ENCODE results near the gene ENHO.

Gene ENHO

GRCh38 chr9:34522091-34522887 is 501 bp downstream of the ENHO start:
- no peak for DNase-seq

DNA sequence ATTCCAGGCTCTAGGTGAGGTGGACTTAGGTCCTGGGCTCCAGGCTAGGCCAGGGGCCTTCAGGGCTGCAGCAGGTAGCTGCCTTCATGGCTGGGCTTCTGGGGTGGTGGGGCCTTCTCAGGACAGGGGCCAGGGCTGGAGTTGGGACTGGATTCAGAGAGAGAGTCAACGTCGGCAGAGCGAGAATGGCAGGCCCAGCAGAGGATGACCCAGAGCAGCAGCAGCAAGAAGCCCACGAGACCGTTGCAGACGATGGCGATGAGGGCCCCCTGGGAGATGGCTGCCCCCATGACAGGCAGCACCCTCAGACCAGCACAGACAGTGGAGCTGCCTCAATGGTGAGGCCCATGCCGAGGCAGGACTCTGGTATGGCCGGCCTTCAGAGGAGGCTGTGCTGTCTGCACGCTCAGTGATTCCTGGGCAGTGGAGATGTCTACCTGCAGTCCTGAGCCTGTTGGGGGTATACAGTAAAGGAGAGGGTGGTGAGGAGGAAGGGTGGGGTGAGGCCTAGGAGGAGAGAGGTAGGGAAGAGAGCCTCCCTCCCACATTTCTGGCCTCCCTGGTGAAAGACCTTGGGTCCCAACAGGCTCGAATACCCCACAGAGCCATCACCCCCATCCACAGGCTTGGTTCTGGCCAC is 1.3 kb downstream of the ENHO start:
- DNase-seq: no peak

DNA sequence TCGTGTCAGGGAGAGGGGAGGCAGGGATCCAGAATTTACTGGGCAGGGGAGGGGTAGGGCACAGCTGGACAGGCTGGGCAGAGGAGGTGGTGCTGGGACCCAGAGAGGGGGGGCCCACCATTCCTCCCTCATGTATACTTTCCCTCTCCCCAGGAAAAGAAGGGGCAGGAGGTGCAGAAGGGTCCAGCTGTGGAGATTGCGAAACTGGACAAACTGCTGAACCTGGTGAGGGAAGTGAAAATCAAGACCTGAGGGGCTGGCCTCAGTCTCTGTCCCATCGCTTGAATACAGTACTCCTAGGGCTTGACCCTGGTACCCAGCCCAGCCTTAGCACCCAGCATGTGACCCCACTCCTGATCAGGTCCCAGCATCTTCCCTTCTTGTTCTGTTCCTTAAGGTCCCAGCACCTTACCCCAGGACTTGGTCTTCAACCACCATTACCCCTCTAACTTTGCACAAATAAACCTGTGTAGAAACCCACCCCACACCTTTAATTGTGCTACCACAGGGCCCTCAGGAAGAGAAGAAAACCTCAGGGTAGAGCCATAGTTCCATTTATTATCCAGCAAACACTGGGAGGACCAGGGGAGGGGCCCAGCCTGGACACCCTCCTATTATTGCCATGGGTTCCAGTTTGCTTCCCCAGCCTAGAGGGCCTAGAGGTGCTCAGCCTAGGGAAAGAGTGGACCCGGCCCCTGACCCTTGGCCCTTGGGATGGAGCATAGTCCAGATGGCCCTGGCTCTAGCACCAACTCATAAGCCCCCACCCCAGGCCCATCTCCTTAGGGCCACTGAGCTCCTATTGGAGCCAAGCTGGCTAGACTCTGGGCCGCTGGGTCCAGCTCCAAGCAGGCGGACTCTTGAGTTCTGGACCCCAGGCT is 2.0 kb downstream of the ENHO start:
- no peak for DNase-seq

DNA sequence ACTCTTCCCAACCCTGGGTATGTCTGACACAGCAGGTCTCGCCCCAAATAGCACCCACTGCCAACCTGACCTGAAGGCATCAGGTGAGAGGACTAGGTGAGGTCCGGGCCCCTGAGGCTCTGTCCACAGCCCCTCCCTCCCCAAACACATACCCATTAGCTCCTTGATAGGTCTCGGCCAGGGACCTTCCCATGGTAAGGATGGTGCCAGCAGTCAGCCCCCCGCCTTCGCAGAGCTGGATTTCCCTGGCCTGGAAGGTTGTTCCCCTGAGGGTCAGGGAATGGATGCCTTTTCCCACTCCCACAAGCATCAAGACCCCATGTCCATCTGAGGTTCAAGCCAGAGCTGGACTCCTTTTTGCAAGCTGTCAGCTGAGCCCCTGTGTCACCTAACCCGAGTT is 2.7 kb downstream of the ENHO start:
- no peak for DNase-seq

GRCh38 chr9:34519321-34520020 is 3.3 kb downstream of the ENHO start:
- no peak for DNase-seq

DNA sequence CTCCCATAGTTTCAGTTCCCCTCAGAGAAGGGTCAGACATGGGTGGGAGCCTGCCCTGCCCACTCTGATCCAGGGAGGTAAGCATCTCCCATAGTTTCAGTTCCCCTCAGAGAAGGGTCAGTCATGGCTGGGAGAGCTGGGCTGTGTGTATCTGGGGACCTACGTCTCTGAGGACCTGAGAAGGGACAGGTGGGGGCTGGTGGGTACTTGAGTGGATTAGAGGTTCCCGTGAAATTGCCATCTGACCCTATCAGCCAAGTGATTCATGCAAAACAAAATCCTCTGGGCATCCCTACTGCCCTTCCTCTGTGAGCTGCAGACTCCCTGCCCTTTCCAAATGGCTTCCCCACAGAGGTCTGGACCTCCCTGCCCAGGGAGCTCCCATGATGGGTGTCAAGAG is 3.9 kb downstream of the ENHO start:
- DNase-seq: no peak

DNA sequence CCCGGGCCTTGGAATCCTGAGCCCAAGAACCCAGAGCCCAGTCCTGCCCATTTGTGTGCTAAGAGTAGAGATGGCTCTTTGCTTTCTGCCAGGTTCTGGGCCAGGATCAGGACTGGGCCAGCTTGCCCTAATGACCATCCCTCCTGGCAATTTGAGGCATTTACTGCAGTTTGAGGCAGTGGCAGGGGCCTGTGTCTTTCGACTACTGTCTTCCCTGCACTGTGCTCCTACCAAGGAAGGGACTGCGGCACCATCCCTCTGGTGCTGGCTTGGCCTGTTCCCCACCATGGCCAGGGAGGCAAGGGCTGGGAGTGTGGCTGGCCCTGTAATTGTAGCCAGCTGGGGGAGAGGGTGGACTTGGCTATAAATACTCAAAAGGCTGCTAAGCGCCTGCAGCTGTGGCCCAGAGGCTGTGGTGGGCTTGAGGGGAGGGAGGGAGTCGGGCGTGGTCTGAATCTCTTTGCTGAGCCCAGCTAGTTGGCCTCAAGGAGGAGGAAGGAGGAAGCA is 4.6 kb downstream of the ENHO start:
- DNase-seq: no peak

- no peak for DNase-seq
These were observed 5.6 kb downstream of the ENHO start for GRCh38 chr9:34517185-34517584.

- no peak for DNase-seq
These were observed 6.8 kb downstream of the ENHO start for GRCh38 chr9:34515959-34516358.

GRCh38 chr9:34514816-34515215 is 8.0 kb downstream of the ENHO start:
- DNase-seq: no peak

DNA sequence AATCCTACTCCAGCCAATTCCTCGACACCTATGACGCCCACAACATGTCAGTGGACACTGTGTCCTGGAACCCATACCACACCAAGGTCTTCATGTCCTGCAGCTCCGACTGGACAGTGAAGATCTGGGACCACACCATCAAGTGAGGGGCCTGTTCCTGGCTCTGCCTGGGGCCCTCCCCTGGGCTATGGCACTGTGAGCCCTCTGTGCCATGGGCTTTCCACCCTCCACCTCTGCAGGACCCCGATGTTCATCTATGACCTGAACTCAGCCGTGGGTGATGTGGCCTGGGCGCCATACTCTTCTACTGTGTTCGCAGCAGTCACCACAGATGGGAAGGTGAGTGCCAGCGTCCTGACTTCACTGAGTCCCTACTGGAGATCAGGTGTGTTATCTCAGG is 8.4 kb downstream of the ENHO start:
- no peak for DNase-seq

DNA sequence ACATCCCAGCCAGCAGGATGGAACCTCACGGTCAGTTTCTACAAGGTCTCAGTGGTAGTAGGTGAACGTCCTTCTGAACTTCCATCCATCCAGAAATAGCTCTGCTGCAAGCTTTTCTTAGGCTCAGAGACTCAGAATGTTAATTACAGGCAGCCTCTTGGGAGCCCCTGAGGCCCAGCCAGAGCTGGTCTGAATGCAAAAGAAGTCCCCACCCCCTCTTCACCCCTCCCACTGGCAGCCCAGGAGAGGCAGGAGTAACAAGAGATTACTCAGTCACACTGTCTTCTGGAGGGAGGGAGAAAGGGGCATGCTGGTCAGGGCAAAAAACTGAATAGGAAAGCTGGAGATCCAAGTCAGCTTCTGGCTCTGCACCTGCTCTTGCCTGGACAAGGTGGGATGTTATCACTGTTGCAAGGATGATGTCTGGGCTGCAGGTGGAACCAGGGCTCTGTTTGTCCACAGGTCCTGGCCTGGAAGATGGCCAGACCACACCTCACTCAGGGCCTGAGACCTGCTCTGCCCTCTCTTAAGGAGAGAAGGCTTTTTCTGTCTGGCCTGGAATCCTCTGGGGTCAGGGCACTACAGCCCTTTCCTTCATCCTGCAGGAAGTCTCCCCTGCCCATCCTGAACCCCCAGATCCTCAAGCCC is 9.1 kb downstream of the ENHO start:
- DNase-seq: no peak

DNA sequence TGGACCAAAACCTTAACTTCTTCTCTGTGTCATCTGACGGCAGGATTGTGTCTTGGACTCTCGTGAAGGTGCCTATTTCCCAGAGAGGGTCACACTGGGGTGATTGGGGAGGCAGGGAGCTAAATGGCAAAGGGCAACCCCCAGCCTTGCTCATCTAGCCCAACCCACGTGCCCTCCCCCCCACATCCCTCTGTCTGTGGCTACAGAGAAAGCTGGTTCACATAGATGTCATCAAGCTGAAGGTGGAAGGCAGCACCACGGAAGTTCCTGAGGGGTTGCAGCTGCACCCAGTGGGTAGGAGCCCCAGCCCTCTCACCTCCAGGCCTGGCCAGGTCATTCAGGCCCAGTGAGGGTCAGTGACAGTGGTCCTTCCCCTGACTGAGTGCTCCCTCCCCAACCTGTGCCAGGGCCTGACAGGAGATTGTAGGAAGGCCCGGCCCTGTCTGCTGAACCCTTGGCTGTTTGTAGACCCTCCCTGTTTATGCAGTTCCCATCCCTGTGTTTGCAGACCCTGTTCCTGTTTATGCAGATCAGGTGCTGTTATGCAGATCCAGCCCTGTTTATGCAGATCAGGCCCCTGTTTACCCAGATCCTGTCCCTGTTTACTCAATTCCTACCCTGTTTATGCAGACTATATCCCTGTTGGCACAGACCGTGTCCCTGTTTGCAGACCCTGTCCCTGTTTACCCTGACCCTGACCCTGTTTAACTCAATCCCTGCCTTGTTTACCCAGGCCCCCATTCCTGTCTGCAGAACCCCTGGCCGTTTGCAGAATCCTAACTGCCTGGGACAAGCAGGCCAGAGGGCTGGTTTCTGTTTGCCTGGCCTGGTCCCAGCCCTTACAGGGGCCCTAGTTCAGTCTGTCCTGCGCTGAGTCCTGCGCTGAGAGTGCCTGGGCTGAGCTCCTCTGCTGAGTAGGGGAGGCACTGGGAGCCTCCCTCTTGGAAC is 10.4 kb downstream of the ENHO start:
- DNase-seq: no peak

DNA sequence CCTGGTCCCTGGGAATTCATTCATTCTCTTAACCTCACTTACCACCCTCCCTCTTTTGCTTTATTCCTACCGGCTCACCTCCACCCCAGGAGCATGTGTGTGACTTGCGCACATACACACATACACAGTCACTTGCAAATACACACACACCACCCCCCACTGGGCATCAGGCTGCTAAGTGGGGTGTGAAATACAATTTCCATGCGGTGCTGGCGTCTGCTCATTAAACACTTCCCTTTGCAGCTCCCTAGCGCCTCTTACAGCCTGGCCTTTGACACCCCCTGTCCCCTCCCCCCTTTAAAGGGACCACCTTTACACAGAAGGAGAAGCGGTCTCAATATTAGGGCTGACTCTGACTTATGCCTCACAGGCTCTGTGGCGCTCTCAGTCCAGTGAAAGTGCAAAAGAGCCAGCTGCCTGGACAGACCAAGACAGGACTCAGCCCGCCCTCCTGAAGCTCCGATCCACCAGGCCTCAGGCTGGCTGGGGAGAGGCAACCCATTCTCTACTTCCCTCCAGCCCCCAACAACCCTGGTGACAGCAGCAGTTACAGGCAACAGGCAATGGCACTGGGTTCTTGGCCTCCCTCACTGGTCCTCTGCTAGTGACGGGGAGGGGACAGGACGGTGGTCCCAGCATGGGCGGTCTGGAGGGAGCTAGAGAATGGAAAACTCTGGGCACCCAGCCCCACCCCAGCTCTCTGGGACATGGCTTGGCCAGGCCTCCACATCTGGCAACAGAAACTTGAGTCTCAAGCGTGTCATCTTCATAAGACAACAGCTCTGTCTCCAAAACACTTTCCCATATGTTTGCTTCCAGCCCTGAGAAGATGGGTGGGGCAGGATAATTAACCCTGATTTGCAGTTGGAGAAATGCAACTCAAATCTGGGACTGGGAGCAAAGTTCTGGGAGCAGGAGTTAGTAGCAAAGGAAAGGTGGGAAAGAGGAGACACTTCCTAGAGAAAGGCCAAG is 12.0 kb downstream of the ENHO start:
- no peak for DNase-seq

GRCh38 chr9:34508951-34509350 is 13.8 kb downstream of the ENHO start:
- no peak for DNase-seq

DNA sequence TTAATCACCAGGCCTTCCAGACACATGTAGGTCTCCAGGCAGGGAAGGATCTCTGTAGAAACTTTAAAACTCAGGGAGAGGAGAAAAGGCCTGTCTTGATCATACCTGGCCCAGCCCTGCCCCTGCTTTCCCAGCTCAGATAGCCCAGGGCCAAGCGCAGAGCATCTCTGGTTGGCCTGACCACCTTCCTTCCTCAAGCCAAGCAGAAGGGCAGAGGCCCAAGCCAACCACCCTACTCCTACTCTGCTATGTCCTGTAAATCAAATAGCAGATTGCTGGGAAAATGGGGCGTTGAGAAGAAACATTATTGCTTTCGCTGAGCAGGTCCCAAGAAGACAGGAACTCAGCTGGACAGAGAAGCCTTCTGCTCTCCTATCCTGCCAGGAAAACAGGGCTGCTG is 14.3 kb downstream of the ENHO start:
- DNase-seq: no peak

DNA sequence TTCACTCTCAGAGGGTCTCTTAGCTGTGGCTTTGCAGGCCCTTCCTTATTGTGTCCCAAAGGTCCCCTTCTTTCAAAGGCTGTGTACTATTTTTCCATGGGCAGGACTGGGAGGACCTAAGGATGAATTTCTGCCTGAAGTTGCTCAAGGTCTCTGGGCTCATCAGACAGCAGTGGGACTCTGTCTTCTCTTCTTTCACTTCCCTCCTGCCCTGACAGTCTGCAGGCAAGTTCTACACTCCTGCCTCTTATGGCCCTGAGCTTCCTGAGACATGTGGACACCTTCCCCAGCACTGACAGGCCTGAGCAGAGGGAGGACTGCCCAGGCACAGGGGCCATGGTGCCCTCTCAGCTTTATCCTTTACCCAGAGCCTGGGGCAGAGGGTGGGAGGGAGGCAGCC is 14.8 kb downstream of the ENHO start:
- no peak for DNase-seq

GRCh38 chr9:34507556-34507955 is 15.2 kb downstream of the ENHO start:
- DNase-seq: no peak

DNA sequence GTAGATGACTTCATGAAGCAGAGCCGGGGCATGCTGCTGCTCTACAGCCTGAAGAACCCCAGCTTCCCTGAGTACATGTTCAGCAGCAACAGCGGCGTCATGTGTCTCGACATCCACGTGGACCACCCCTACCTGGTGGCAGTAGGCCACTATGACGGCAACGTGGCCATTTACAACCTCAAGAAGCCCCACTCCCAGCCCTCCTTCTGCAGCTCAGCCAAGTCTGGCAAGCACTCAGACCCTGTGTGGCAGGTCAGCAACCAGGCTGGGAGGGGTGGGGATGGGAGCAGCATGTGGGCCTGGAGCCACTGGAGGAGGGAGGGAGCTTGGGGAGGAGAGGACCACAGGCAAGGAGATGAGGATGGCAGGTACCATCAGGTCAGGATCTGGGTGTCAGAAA is 16.2 kb downstream of the ENHO start:
- no peak for DNase-seq
